K562 (cell line): ENCODE measurements around the gene CUX1. TPM values are rescaled to one million over a fixed set of nuclear protein-coding genes. Genes with fewer than 3 reads are reported as not detected.

Source experiments
- ATAC-seq: fragments of 200-7000 bp; cut with Tn5 transposase; 3 replicates; pipeline ENCODE4 v1.9.1; 2020; ENCODE audit warnings: moderate library complexity
- BruUV-seq: library from RNA; stranded (reverse); fragments of 400-500 nt; replicated peaks from 2 replicates; lab custom pipeline; 2021; lab: Mats Ljungman, UMichigan
- CTCF ChIA-PET: fragments of 300-600 bp; formaldehyde crosslinking; extraction: SDS; loops from one replicate; lab custom pipeline; 2021; ENCODE audit warnings: low intra/inter-chr PET ratio; lab: Yijun Ruan, JAX
- POLR2A ChIA-PET: fragments of 300-600, 350-650 bp; sonication (Branson Sonifier 250); formaldehyde crosslinking; extraction: SDS; loops from one replicate; lab custom pipeline; 2021; ENCODE audit warnings: antibody characterized with exemption, inconsistent platforms; lab: Yijun Ruan, JAX
- DNase-seq, 4 experiments: peaks; one replicate each; pipeline versions ENCODE4 v3.0.0 to v3.0.0-alpha.2; 2011 to 2018; ENCODE audit warnings: low spot score in 3 of 4, mixed read lengths in 3 of 4; ENCODE audit errors: extremely low read depth in 1 of 4
- FAIRE-seq: peaks from 2 replicates; lab custom pipeline; 2011; peaks lifted over from hg19 to GRCh38; lab: Jason Lieb, UNC
- H2AFZ ChIP-seq: 2 replicates; pipeline ENCODE4 v1.6.0; 2011; ENCODE audit warnings: low read depth, low read length, control low read depth, inconsistent platforms
- H3K27ac ChIP-seq: fragments of 200-600 bp; 3 replicates; pipeline ENCODE4 v1.8.0; 2011; ENCODE audit warnings: low read depth, mild to moderate bottlenecking, control low read depth, inconsistent platforms, low read length, moderate library complexity, mixed read lengths; ENCODE audit errors: extremely low read depth
- H3K27me3 ChIP-seq, 2 experiments: fragments of 300-600 bp in 1 of 2; 2 replicates in 1 of 2; 3 replicates in 1 of 2; pipeline versions ENCODE4 v1.6.0 to v1.8.0; 2011; ENCODE audit warnings: inconsistent platforms in 2 of 2, low read length in 2 of 2, mild to moderate bottlenecking in 1 of 2, mixed read lengths in 1 of 2, moderate library complexity in 1 of 2; ENCODE audit not compliant: control insufficient read depth in 2 of 2, insufficient read depth in 2 of 2
- H3K36me3 ChIP-seq: fragments of 300-600 bp; 3 replicates; pipeline ENCODE4 v1.8.0; 2011; ENCODE audit warnings: mild to moderate bottlenecking, low read length, inconsistent platforms; ENCODE audit not compliant: control insufficient read depth, insufficient read depth
- H3K4me1 ChIP-seq, 2 experiments: fragments of 200-600 bp in 1 of 2; replicated peaks in 1 of 2; 2 replicates in 1 of 2; 3 replicates in 1 of 2; pipeline versions ENCODE4 v1.5.1 to v1.8.0; 2011; ENCODE audit warnings: inconsistent platforms in 2 of 2, low read length in 2 of 2, mild to moderate bottlenecking in 1 of 2, mixed read lengths in 1 of 2, moderate library complexity in 1 of 2; ENCODE audit not compliant: control insufficient read depth in 2 of 2, insufficient read depth in 2 of 2
- H3K4me2 ChIP-seq: 2 replicates; pipeline ENCODE4 v1.6.1; 2011; ENCODE audit warnings: low read length, control low read depth, inconsistent platforms, mixed read lengths; ENCODE audit not compliant: insufficient read depth
- H3K4me3 ChIP-seq: fragments of 200-600 bp; sonication (generic), shearing (Covaris generic); 2 replicates; pipeline ENCODE4 v1.5.1; 2016; ENCODE audit warnings: control low read depth, inconsistent platforms
- H3K79me2 ChIP-seq: fragments of 200-600 bp; 3 replicates; pipeline ENCODE4 v1.8.0; 2011; ENCODE audit warnings: low read length, inconsistent platforms; ENCODE audit not compliant: control insufficient read depth, insufficient read depth
- H3K9ac ChIP-seq, 2 experiments: 2 replicates each; pipeline versions ENCODE4 v1.6.0 to v1.6.1; 2011; ENCODE audit warnings: low read depth in 2 of 2, low read length in 2 of 2, control low read depth in 1 of 2, inconsistent platforms in 1 of 2, mild to moderate bottlenecking in 1 of 2, mixed read lengths in 1 of 2; ENCODE audit not compliant: insufficient read depth in 1 of 2
- H3K9me1 ChIP-seq: one replicate; pipeline ENCODE4 v1.6.0; 2011; ENCODE audit warnings: inconsistent platforms, mild to moderate bottlenecking, low read length, moderate library complexity; ENCODE audit not compliant: control insufficient read depth, insufficient read depth
- H3K9me3 ChIP-seq: replicated peaks from 2 replicates; pipeline ENCODE4 v1.5.1; 2011; ENCODE audit warnings: low read depth, low read length, inconsistent platforms; ENCODE audit not compliant: control insufficient read depth, insufficient read depth
- H4K20me1 ChIP-seq: replicated peaks from 2 replicates; pipeline ENCODE4 v1.6.1; 2011; ENCODE audit warnings: low read length, inconsistent platforms, mixed read lengths; ENCODE audit not compliant: control insufficient read depth, insufficient read depth
- ADNP ChIP-seq: fragments of 200-800 bp; sonication (Bioruptor generic); IDR thresholded peaks from 2 replicates; pipeline ENCODE4 v1.6.1; 2016; ENCODE audit warnings: missing genetic modification characterization, missing compliant biosample characterization
- CBX3 ChIP-seq, 2 experiments: IDR thresholded peaks; 1 replicate in 1 of 2; 2 replicates in 1 of 2; pipeline ENCODE4 v1.6.1; 2012; ENCODE audit warnings: inconsistent platforms in 2 of 2, low read length in 2 of 2, borderline replicate concordance in 1 of 2, control low read depth in 1 of 2
- CCAR2 ChIP-seq: fragments of 200-400 bp; formaldehyde crosslinking; IDR thresholded peaks from 2 replicates; pipeline ENCODE4 v1.6.1; 2017; ENCODE audit warnings: mild to moderate bottlenecking, low read depth, low read length
- FOXM1 ChIP-seq, 2 experiments: fragments of 450-650 bp in 1 of 2; sonication (generic) in 1 of 2; formaldehyde crosslinking in 1 of 2; IDR thresholded peaks; 2 replicates each; pipeline versions ENCODE4 v1.6.1 to v1.9.0; 2017 to 2022; ENCODE audit warnings: low read depth in 2 of 2, mild to moderate bottlenecking in 2 of 2, missing genetic modification reagents in 1 of 2, moderate library complexity in 1 of 2
- JUN ChIP-seq, 2 experiments: sonication (generic) in 1 of 2; formaldehyde crosslinking in 1 of 2; IDR thresholded peaks; 2 replicates each; pipeline versions ENCODE4 v1.6.1 to v1.8.0; 2012 to 2022; ENCODE audit warnings: borderline replicate concordance in 2 of 2, mild to moderate bottlenecking in 2 of 2, improper control_type of control experiment in 1 of 2, low read depth in 1 of 2, low read length in 1 of 2, missing genetic modification reagents in 1 of 2
- SIX5 ChIP-seq, 2 experiments: IDR thresholded peaks; 2 replicates each; pipeline ENCODE4 v1.6.1; 2011; ENCODE audit warnings: low read length in 2 of 2, borderline replicate concordance in 1 of 2, low read depth in 1 of 2, mild to moderate bottlenecking in 1 of 2, moderate library complexity in 1 of 2; ENCODE audit not compliant: insufficient read depth in 1 of 2
- SREBF2 ChIP-seq: sonication (generic); formaldehyde crosslinking; IDR thresholded peaks from 2 replicates; pipeline ENCODE4 v1.4.0; 2020; ENCODE audit warnings: mild to moderate bottlenecking, missing genetic modification reagents
- THAP12 ChIP-seq: fragments of 250-450 bp; sonication (Bioruptor Pico); IDR thresholded peaks from 2 replicates; pipeline ENCODE4 v1.9.0; 2021; ENCODE audit warnings: mild to moderate bottlenecking, inconsistent platforms
- ZC3H11A ChIP-seq: IDR thresholded peaks from 2 replicates; pipeline ENCODE4 v1.6.1; 2012; ENCODE audit warnings: low read depth, low read length, improper control_type of control experiment
- ZNF12 ChIP-seq: sonication (generic); formaldehyde crosslinking; IDR thresholded peaks from 2 replicates; pipeline ENCODE4 v1.4.0; 2020; ENCODE audit warnings: mild to moderate bottlenecking, missing genetic modification reagents
- ZNF766 ChIP-seq: fragments of 200-800 bp; sonication (Bioruptor generic); conservative IDR thresholded peaks from 2 replicates; pipeline ENCODE4 v1.6.1; 2016; ENCODE audit warnings: missing genetic modification characterization, missing compliant biosample characterization
- WGBS: fragments of 100-300 bp; shearing (Covaris generic); methylation state at CpG from one replicate; pipeline ENCODE4 v1.1.6; 2016; ENCODE audit warnings: low coverage, mixed read lengths; ENCODE audit not compliant: insufficient coverage; ENCODE audit errors: missing lambda C conversion rate; 5-methylcytosine and 5-hydroxymethylcytosine counted together
- in situ Hi-C: fragments of 300-500 bp; cut with MboI; formaldehyde crosslinking; loops from 4 replicates; pipeline ENCODE4 v1.15.0; 2018; ENCODE audit warnings: inconsistent platforms, mixed read lengths
- intact Hi-C: fragments of 100-400 bp; cut with micrococcal nuclease; formaldehyde crosslinking; loops from 2 replicates; pipeline ENCODE4 v1.14.2; 2022
- polyA plus RNA-seq, 8 experiments: library from polyadenylated mRNA; depleted of rRNA in 4 of 8; stranded (reverse) in 5 of 8; unstranded in 3 of 8; fragments of >200 nt; fragmentation: Nextera tagmentation in 2 of 8; fragmentation: Illumina TruSeq in 1 of 8; extraction: Ambion mirVana in 2 of 8; extraction: Trizol in 1 of 8; gene quantifications; 2 replicates each; pipeline versions ENCODE4 v1.2.1 to v1.2.3, GENCODE V29; 2011 to 2014; ENCODE audit warnings: inconsistent platforms in 1 of 8, missing spikeins in 1 of 8
- total RNA-seq, 7 experiments: library from RNA; depleted of rRNA in 6 of 7; stranded (reverse); fragments of >200 nt in 6 of 7; fragmentation: Illumina TruSeq in 2 of 7; extraction: Trizol in 2 of 7; gene quantifications; 2 replicates each; pipeline versions ENCODE4 v1.2.1 to v1.2.3, GENCODE V29; 2011 to 2021; ENCODE audit warnings: low replicate concordance in 1 of 7
- TF ChIP-seq, protein P1 (sequence below): IDR thresholded peaks from 2 replicates; pipeline ENCODE4 v1.6.1; 2012; ENCODE audit warnings: low read depth, low read length, improper control_type of control experiment, borderline replicate concordance

CUX1 gene
- total and polyA plus RNA-seq, 9 of the 15 experiments (the other 6 are each of a cell fraction or from before 2014, with no cell fraction given) = 3.6 to 55.3 (median 25.2) TPM

DNA sequence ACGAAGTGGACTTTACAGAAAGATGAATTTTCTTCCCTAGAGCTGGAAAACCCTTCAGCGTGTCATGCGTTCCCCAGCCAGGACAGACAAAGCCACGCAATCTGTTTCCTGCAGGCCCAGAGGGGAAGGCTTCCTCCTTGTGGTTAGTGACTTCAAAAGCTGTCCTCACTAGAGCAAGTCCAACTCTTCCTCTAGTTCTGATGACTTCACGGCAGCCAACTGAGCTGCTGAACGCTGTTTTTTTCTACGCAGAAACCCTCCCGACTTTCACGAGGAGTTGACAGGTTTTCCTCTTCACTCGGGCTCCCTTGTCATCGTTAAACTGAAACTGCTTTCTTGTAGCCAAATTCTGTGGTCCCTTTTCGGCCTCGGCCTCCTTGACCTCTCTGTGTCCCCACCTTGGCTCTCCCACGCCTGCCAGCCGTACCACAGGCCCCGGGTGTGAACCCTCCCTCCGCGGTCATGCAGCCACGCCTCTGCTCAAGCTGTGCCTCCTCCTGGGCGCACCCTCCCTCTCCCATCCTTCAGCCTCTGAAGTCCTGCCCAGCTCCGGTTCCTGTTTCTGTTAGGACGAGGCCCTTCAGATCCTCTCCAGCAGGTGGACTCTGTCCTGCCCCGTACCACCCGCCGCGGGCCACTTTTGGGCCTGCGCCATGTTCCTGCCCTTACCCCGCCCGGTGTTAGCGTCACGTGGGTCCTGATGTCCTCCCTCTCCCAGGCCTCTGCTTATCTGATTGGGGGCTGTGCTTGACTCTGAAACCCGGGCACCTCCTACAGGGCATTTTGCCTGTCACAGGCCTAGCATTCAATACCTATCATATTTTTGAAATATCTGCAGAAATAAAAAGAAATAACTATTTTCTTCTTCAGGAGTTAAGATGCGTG is 39.3 kb downstream of the CUX1 start (continued):
- TF ChIP-seq THAP12 (CRISPR knock-in tag) = peak; percentile 66; the same call in 1 of the 2 replicates
- TF ChIP-seq CBX3 (IDR thresholded peaks at IDR 0.05; ENCODE audit: borderline replicate concordance in 1 of 2, low read length in 2 of 2) = no peak
- no peak; a peak in 1 of 4 replicates for TF ChIP-seq SIX5 (IDR thresholded peaks at IDR 0.05; ENCODE audit: borderline replicate concordance in 1 of 2, insufficient read depth in 1 of 2, low read depth in 1 of 2, low read length in 2 of 2)
- TF ChIP-seq, all 486 proteins: peak for 208

DNA sequence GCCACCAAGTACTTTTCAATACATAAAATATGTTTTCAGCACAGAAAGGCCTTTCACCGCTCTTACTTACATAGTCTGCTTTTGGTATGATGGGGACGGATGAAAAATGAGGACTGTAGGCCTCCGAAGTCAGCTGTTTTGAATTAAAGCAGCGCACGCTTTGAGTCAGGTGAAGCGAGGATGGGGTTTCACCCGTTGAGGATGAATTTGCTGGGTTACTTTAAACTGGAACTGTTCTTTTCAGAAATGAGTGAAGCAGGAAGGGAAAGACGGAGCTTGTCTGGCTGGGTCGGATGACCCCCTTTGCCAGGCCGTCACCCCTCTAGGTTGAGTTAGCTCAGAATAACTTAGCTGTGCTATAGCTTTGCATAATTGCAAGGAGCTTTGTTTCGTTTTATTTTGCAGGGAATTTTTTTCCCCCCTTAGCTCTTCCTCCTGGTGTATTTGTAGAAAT is 40.0 kb downstream of the CUX1 start:
- Histone ChIP-seq H2AFZ (peak overlapping the region; percentile 89), H3K4me2 (peak overlapping the region; percentile 86), H3K36me3 (no peaks in the 10 kb centered on the region), H3K27me3 (no peaks in the 10 kb centered on the region; a peak in 1 of 5 replicates), H3K79me2 (peaks cover 90% of the 10 kb centered on the region), H3K4me1 (peaks cover 53 to 63% of the 10 kb centered on the region in 2 experiments), H3K27ac (peak overlapping the region; percentile 98), H3K9me3 (no peaks in the 10 kb centered on the region), H4K20me1 (peaks cover 4% of the 10 kb centered on the region; the same call in 1 of the 2 replicates), H3K9me1 (no peaks in the 10 kb centered on the region), H3K4me3 (peak overlapping the region; percentile 34), H3K9ac (peak overlapping the region; percentile 53 to 77; a peak in 3 of 4 replicates)
- intact Hi-C loops = loop anchor here (1.0 to 2.0 kb wide), 6 partner anchors 25 to 379 kb away; no protein-coding TSS in a partner anchor
- ChIA-PET CTCF (interaction anchor here (1.0 to 1.1 kb wide), 2 partner anchors 43 to 380 kb away, joined by 4 to 7 read pairs; no protein-coding TSS in a partner anchor), POLR2A (interaction anchor here (0.7 to 2.2 kb wide), 9 partner anchors 10 to 600 kb away, joined by 3 to 9 read pairs (median 3); partner anchors contain the start of gene CUX1)
- WGBS = 26% methylated on average over 11 of the region's 11 CpGs
- in situ Hi-C loops = no loop called here
- DNase-seq = peak in 1 of 4 experiments; percentile 39
- ATAC-seq = no peak
- no peak for FAIRE-seq
- no TSS peak for BruUV-seq
- 0 out of 2 replicates have a peak, but pooled peaks have one; percentile 8 for TF ChIP-seq ZC3H11A
- TF ChIP-seq, protein P1, sequence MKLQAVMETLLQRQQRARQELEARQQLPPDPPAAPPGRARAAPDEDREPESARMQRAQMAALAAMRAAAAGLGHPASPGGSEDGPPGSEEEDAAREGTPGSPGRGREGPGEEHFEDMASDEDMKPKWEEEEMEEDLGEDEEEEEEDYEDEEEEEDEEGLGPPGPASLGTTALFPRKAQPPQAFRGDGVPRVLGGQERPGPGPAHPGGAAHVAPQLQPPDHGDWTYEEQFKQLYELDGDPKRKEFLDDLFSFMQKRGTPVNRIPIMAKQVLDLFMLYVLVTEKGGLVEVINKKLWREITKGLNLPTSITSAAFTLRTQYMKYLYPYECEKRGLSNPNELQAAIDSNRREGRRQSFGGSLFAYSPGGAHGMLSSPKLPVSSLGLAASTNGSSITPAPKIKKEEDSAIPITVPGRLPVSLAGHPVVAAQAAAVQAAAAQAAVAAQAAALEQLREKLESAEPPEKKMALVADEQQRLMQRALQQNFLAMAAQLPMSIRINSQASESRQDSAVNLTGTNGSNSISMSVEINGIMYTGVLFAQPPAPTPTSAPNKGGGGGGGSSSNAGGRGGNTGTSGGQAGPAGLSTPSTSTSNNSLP = 0 out of 2 replicates have a peak, but pooled peaks have one; percentile 6
- peak; percentile 66 for TF ChIP-seq ADNP
- TF ChIP-seq ZNF766 (CRISPR knock-in tag) = 0 out of 2 replicates have a peak, but pooled peaks have one; percentile 12
- TF ChIP-seq JUN (IDR thresholded peaks at IDR 0.05; ENCODE audit: borderline replicate concordance, low read depth, low read length) = 0 out of 2 replicates have a peak, but pooled peaks have one; percentile 3
- TF ChIP-seq JUN (CRISPR knock-in tag; IDR thresholded peaks at IDR 0.05; ENCODE audit: borderline replicate concordance) = no peak
- TF ChIP-seq FOXM1 (IDR thresholded peaks at IDR 0.05; ENCODE audit: low read depth) = 0 out of 2 replicates have a peak, but pooled peaks have one; percentile 6
- TF ChIP-seq FOXM1 (CRISPR knock-in tag; IDR thresholded peaks at IDR 0.05; ENCODE audit: low read depth) = no peak
- 0 out of 2 replicates have a peak, but pooled peaks have one; percentile 12 for TF ChIP-seq CCAR2
- TF ChIP-seq ZNF12 (CRISPR knock-in tag) = 0 out of 2 replicates have a peak, but pooled peaks have one; percentile 5
- no peak for TF ChIP-seq SREBF2
